ENCODE measurements around the gene RASGRF1.

RASGRF1 gene

GRCh38 chr15:78987556-78988360 is 102.8 kb downstream of the RASGRF1 start:
- TF ChIP-seq, protein P1, sequence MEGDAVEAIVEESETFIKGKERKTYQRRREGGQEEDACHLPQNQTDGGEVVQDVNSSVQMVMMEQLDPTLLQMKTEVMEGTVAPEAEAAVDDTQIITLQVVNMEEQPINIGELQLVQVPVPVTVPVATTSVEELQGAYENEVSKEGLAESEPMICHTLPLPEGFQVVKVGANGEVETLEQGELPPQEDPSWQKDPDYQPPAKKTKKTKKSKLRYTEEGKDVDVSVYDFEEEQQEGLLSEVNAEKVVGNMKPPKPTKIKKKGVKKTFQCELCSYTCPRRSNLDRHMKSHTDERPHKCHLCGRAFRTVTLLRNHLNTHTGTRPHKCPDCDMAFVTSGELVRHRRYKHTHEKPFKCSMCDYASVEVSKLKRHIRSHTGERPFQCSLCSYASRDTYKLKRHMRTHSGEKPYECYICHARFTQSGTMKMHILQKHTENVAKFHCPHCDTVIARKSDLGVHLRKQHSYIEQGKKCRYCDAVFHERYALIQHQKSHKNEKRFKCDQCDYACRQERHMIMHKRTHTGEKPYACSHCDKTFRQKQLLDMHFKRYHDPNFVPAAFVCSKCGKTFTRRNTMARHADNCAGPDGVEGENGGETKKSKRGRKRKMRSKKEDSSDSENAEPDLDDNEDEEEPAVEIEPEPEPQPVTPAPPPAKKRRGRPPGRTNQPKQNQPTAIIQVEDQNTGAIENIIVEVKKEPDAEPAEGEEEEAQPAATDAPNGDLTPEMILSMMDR (IDR thresholded peaks at IDR 0.05; ENCODE audit: control extremely low read depth, extremely low read depth, low read depth, missing control alignments): no peak
- DNase-seq (ENCODE audit: extremely low spot score): no peak
- ChIA-PET CTCF (interaction anchor here (1.2 to 4.2 kb wide), 4 partner anchors 9 to 196 kb away, joined by 4 to 29 read pairs (median 8); no protein-coding TSS in a partner anchor), POLR2A (no interaction called here)

DNA sequence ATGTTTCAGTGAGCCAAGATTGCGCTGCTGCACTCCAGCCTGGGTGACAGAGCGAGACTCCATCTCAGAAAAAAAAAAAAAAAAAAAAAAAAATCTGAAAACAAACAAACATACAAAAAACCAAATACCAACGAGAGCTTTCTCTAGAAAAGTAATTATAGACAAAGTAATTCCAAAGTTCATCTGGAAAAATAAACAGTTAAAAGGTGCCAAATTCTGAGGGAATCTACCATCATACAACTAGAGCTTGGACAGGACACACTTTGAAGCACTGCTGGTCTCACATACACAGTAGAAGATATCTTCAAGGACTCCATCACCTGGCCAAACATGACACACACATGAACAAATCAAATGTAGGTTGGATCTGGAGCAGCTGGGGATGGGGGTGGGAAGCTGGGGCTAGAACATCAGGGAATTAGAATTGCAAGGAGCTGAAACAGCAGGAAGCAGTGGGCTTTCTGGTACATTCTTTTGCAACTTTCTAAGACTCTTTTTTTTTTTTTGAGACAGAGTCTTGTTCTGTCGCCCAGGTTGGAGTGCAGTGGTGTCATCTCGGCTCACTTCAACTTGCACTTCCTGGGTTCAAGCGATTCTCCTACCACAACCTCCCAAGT is 104.6 kb downstream of the RASGRF1 start:
- ChIA-PET CTCF (interaction anchor here (1.2 to 2.6 kb wide), 4 partner anchors 9 to 43 kb away, joined by 3 to 10 read pairs (median 4); no protein-coding TSS in a partner anchor), POLR2A (interaction anchor here (0.7 kb wide), 1 partner anchor 20 kb away, joined by 3 read pairs; no protein-coding TSS in a partner anchor)
- DNase-seq (ENCODE audit: extremely low spot score): no peak
- TF ChIP-seq, protein P1 (IDR thresholded peaks at IDR 0.05; ENCODE audit: control extremely low read depth, extremely low read depth, low read depth, missing control alignments): no peak

DNA sequence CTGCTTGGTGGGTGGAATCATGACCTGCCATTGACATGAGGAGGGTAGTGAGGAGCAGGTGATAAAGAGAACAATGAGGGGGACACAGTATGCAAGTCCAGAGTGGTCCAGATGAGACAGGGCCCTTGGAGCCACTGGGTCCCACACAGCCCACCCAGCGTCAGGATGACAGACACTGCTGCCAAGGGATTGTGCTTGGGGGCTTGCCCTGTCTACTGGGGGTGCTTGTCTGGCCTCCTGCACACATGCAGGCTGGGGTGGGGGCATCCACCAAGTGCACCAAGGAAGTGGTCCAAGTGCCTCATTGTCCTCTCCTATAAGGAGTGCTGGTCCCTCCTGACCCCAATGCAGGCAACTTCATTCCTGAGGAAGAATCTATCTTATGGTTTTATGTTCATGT is 106.5 kb downstream of the RASGRF1 start:
- no peak for DNase-seq (ENCODE audit: extremely low spot score)
- TF ChIP-seq, protein P1 (IDR thresholded peaks at IDR 0.05; ENCODE audit: control extremely low read depth, extremely low read depth, low read depth, missing control alignments): no peak
- POLR2A ChIA-PET: no interaction called here
- CTCF ChIA-PET: interaction anchor here (2.6 kb wide), 1 partner anchor 23 kb away, joined by 10 read pairs; no protein-coding TSS in a partner anchor

DNA sequence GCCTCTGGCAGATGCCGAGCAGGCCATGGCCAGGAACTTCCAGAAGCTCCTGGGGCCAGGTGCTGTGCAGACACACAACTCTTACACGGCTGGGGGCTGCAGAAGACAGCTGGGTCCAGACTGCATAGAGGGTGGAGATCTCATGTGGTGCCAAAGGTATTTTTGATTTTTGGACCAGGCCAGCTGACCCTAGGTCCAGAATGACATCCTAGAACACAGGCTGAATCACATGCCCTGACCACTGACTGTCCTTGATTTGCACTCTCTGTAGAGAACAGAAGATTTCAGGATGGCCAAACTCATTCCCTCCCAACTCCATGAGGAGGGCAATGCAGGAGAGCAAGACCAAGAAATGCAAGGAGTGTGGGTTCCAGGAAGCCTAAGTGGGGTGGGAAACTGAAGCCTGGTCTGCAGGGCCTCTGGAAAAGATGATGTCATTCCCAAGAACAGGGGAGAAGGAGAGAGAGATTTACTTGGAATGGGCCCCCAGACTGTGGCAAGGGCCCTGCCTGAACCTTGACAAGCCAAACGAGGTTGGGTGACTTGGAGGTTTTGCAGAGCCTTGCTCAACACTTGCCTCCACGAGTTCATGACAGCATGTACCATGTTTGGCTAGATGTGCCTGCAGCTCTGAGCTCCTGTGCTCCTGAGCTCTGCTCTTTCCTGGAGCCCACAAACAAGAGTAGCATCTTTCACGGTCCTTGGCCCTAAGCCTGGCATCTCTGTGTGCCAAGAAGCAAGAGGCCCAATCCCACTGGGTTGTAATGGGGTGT is 107.2 kb downstream of the RASGRF1 start:
- CTCF ChIA-PET: interaction anchor here (1.3 kb wide), 1 partner anchor 22 kb away, joined by 3 read pairs; no protein-coding TSS in a partner anchor
- TF ChIP-seq, protein P1 (IDR thresholded peaks at IDR 0.05; ENCODE audit: control extremely low read depth, extremely low read depth, low read depth, missing control alignments): no peak
- DNase-seq (ENCODE audit: extremely low spot score): no peak
- POLR2A ChIA-PET: no interaction called here

- no peak for DNase-seq (ENCODE audit: extremely low spot score)
- ChIA-PET POLR2A (no interaction called here), CTCF (interaction anchor here (1.0 to 1.3 kb wide), 2 partner anchors 23 to 73 kb away, joined by 3 read pairs; no protein-coding TSS in a partner anchor)
- TF ChIP-seq, protein P1 (IDR thresholded peaks at IDR 0.05; ENCODE audit: control extremely low read depth, extremely low read depth, low read depth, missing control alignments): no peak
These were observed 107.8 kb downstream of the RASGRF1 start for GRCh38 chr15:78982736-78983135.
